Ovary (tissue), 9 donors: ENCODE data around the gene CETN1. TPM values are rescaled to one million over a fixed set of nuclear protein-coding genes. Genes with fewer than 3 reads are reported as not detected.

Source experiments
- DNase-seq, 5 donors: peaks; one replicate each; pipeline ENCODE4 v3.0.0-alpha.2; 2019 to 2020
- H3K27ac ChIP-seq, 2 donors: fragments of 200-600 bp; one replicate each; pipeline versions ENCODE4 v1.5.1 to v1.8.0; 2019 to 2022
- H3K27me3 ChIP-seq: fragments of 200-600 bp; one replicate; pipeline ENCODE4 v1.8.0; 2022
- H3K36me3 ChIP-seq: fragments of 200-600 bp; sonication (generic); one replicate; pipeline ENCODE4 v1.5.1; 2019
- H3K4me1 ChIP-seq: one replicate; pipeline ENCODE4 v1.8.1; 2013; ENCODE audit warnings: mild to moderate bottlenecking, moderate library complexity; ENCODE audit not compliant: insufficient read depth
- H3K4me3 ChIP-seq: fragments of 200-600 bp; sonication (generic); one replicate; pipeline ENCODE4 v1.5.1; 2017
- H3K9me3 ChIP-seq, 2 donors: fragments of 200-600 bp in 1 of 2; sonication (generic) in 1 of 2; one replicate each; pipeline versions ENCODE4 v1.5.1 to v1.8.1; 2013 to 2019; ENCODE audit warnings: mild to moderate bottlenecking in 1 of 2, moderate library complexity in 1 of 2
- CTCF ChIP-seq, 3 donors: fragments of 450-650 bp in 2 of 3; fragments of 200-600 bp in 1 of 3; IDR thresholded peaks; one replicate each; pipeline versions ENCODE4 v1.5.1 to v1.8.0; 2016 to 2022; ENCODE audit warnings: antibody characterized with exemption in 3 of 3, mild to moderate bottlenecking in 1 of 3
- EP300 ChIP-seq: sonication (generic); formaldehyde crosslinking; IDR thresholded peaks from one replicate; pipeline ENCODE4 v1.6.1; 2017; ENCODE audit warnings: antibody characterized with exemption
- POLR2A ChIP-seq: fragments of 450-650 bp; IDR thresholded peaks from one replicate; pipeline ENCODE4 v1.6.1; 2017; ENCODE audit warnings: antibody characterized with exemption, mild to moderate bottlenecking, moderate library complexity
- WGBS, 3 donors: extraction: QIAGEN DNeasy Blood & Tissue Kit in 1 of 3; methylation state at CpG; one replicate each; pipeline versions ENCODE4 v1.1.5 to v1.1.7; 2013 to 2017; 5-methylcytosine and 5-hydroxymethylcytosine counted together
- intact Hi-C, 4 donors: fragments of 100-400 bp; cut with DNase I; formaldehyde crosslinking; loops; one replicate each; pipeline versions ENCODE4 v1.11.0 to v1.15.1; 2022 to 2023
- polyA plus RNA-seq, 2 donors: library from polyadenylated mRNA; stranded (reverse); fragments of 200-250 nt in 1 of 2; fragments of 350-450 nt in 1 of 2; fragmentation: Illumina TruSeq in 1 of 2; extraction: RNeasy Lipid Tissue Mini Kit (QIAGEN cat#74804) in 1 of 2; gene quantifications; one replicate each; pipeline ENCODE4 v1.2.3, GENCODE V29; 2013 to 2014
- total RNA-seq, 7 donors: library from RNA; depleted of rRNA in 2 of 7; stranded (reverse); fragments of >200 nt in 2 of 7; fragmentation: NEBNext Ultra II Directional in 3 of 7; extraction: Animal tissue kit (Norgen Biotek cat#: 25700) in 3 of 7; gene quantifications; one replicate each; pipeline versions ENCODE4 v1.1.0 to v1.2.4, GENCODE V29; 2016 to 2023
- donor health status: DM: no; HTN: no; CAD: no; lungs with moderate emphysema.
- donor health status: DM: no; HTN: no; CAD: no.
- donor health status: Bipolar disorder and iron deficiency.
- donor health status: DM: yes; HTN: yes; CAD: no.
- donor health status: DM: no; HTN: no; CAD: no.
- donor health status: DM: yes; HTN: yes; CAD: no.

Gene CETN1
- total and polyA plus RNA-seq, 9 donors = not detected

GRCh38 chr18:617970-618504 is 37.9 kb downstream of the CETN1 start:
- DNase-seq = no peak
- no peak for TF ChIP-seq CTCF (IDR thresholded peaks at IDR 0.05)
- no peak for TF ChIP-seq EP300
- no peak for TF ChIP-seq POLR2A
- intact Hi-C loops = loop anchor here in 3 of 4 donors (5.0 to 10.0 kb wide), 3 partner anchors 326 to 336 kb away; no protein-coding TSS in a partner anchor
- H3K36me3 ChIP-seq = no peaks in the 10 kb centered on the region
- no peaks in the 10 kb centered on the region for H3K27me3 ChIP-seq
- H3K27ac ChIP-seq = no peak overlapping the region
- no peaks in the 10 kb centered on the region for H3K4me1 ChIP-seq
- no peak overlapping the region for H3K4me3 ChIP-seq
- no peaks in the 10 kb centered on the region for H3K9me3 ChIP-seq
- 17 to 43% (median 28%) methylated on average over 13 of the region's 13 CpGs for WGBS, 3 donors

- H3K4me3 ChIP-seq = no peak overlapping the region
- no peak for DNase-seq
- H3K9me3 ChIP-seq = no peaks in the 10 kb centered on the region
- H3K27me3 ChIP-seq = no peaks in the 10 kb centered on the region
- H3K36me3 ChIP-seq = no peaks in the 10 kb centered on the region
- no peak overlapping the region for H3K27ac ChIP-seq
- TF ChIP-seq EP300 (no peak), CTCF (IDR thresholded peaks at IDR 0.05) (no peak), POLR2A (no peak)
- WGBS, 3 donors = 82 to 83% (median 82%) methylated on average over 5 of the region's 5 CpGs
- intact Hi-C loops = loop anchor here in 3 of 4 donors (5.0 to 10.0 kb wide), 3 partner anchors 326 to 336 kb away; no protein-coding TSS in a partner anchor
- H3K4me1 ChIP-seq = no peaks in the 10 kb centered on the region
Measured at GRCh38 chr18:618618-619017, 38.4 kb downstream of the CETN1 start.

- Histone ChIP-seq H3K27me3 (no peaks in the 10 kb centered on the region), H3K27ac (no peak overlapping the region), H3K9me3 (no peaks in the 10 kb centered on the region), H3K4me1 (no peaks in the 10 kb centered on the region), H3K4me3 (no peak overlapping the region), H3K36me3 (no peaks in the 10 kb centered on the region)
- no peak for TF ChIP-seq POLR2A
- no peak for TF ChIP-seq EP300
- TF ChIP-seq CTCF (IDR thresholded peaks at IDR 0.05) = no peak
- intact Hi-C loops = loop anchor here (5.0 to 10.0 kb wide), 3 partner anchors 211 to 339 kb away; no protein-coding TSS in a partner anchor
- WGBS, 3 donors = 12 to 19% (median 18%) methylated on average over 7 of the region's 7 CpGs
- no peak for DNase-seq
Measured at GRCh38 chr18:621291-622043, 41.3 kb downstream of the CETN1 start.

- intact Hi-C loops = loop anchor here (5.0 to 10.0 kb wide), 3 partner anchors 210 to 340 kb away; no protein-coding TSS in a partner anchor
- Histone ChIP-seq H3K9me3 (no peaks in the 10 kb centered on the region), H3K4me3 (no peak overlapping the region), H3K36me3 (no peaks in the 10 kb centered on the region), H3K27me3 (no peaks in the 10 kb centered on the region), H3K27ac (no peak overlapping the region), H3K4me1 (no peaks in the 10 kb centered on the region)
- TF ChIP-seq EP300 (no peak), POLR2A (no peak), CTCF (IDR thresholded peaks at IDR 0.05) (no peak)
- no peak for DNase-seq
- 64 to 79% (median 70%) methylated on average over 6 of the region's 6 CpGs for WGBS, 3 donors
Measured at GRCh38 chr18:622289-622688, 42.1 kb downstream of the CETN1 start.
